GM12878 (cell line): Measurements from ENCODE around the gene ITGAD. TPM values are rescaled to one million over a fixed set of nuclear protein-coding genes. Genes with fewer than 3 reads are reported as not detected.

Experiments
- ATAC-seq: fragments of 200-7000 bp; cut with Tn5 transposase; 3 replicates; pipeline ENCODE4 v1.9.1; 2020; ENCODE audit warnings: mild to moderate bottlenecking, moderate library complexity
- BruUV-seq: library from RNA; stranded (reverse); fragments of 400-500 nt; replicated peaks from 2 replicates; lab custom pipeline; 2021; lab: Mats Ljungman, UMichigan
- CTCF ChIA-PET: fragments of 300-600 bp; sonication (Branson Sonifier 250); formaldehyde crosslinking; extraction: SDS; loops from one replicate; lab custom pipeline; 2021; ENCODE audit warnings: inconsistent platforms; lab: Yijun Ruan, JAX
- POLR2A ChIA-PET: fragments of 350-600 bp; formaldehyde crosslinking; extraction: SDS; loops from one replicate; lab custom pipeline; 2021; ENCODE audit warnings: inconsistent platforms; lab: Charles Lee
- RAD21 ChIA-PET: fragments of 300-600 bp; sonication (Branson Sonifier 250); formaldehyde crosslinking; loops from one replicate; lab custom pipeline; 2023; ENCODE audit warnings: antibody characterized with exemption; ENCODE audit not compliant: unreplicated experiment; lab: Charles Lee
- SMC1A ChIA-PET: fragments of 300-600 bp; sonication (Branson Sonifier 250); formaldehyde crosslinking; loops from one replicate; lab custom pipeline; 2023; ENCODE audit not compliant: unreplicated experiment, uncharacterized antibody; lab: Charles Lee
- DNase-seq: peaks from one replicate; pipeline ENCODE4 v3.0.0-alpha.2; 2011; ENCODE audit warnings: low read depth, low spot score
- FAIRE-seq: peaks from 3 replicates; lab custom pipeline; 2011; peaks lifted over from hg19 to GRCh38; lab: Jason Lieb, UNC
- H2AFZ ChIP-seq: 2 replicates; pipeline ENCODE4 v1.6.0; 2011; ENCODE audit warnings: low read depth, low read length, control low read depth; ENCODE audit not compliant: control insufficient read depth
- H3K27ac ChIP-seq: 2 replicates; pipeline ENCODE4 v1.5.1; 2011; ENCODE audit warnings: control low read depth; ENCODE audit not compliant: control insufficient read depth, insufficient read depth
- H3K27me3 ChIP-seq, 2 experiments: replicated peaks in 1 of 2; 2 replicates each; pipeline versions ENCODE4 v1.6.0 to v1.6.1; 2011; ENCODE audit warnings: low read length in 1 of 2; ENCODE audit not compliant: control insufficient read depth in 2 of 2, insufficient read depth in 2 of 2
- H3K36me3 ChIP-seq, 2 experiments: 2 replicates each; pipeline ENCODE4 v1.5.1; 2011; ENCODE audit warnings: low read length in 1 of 2; ENCODE audit not compliant: control insufficient read depth in 2 of 2, insufficient read depth in 2 of 2
- H3K4me1 ChIP-seq: 2 replicates; pipeline ENCODE4 v1.6.1; 2011; ENCODE audit warnings: mild to moderate bottlenecking, low read length, moderate library complexity, mixed read lengths; ENCODE audit not compliant: control insufficient read depth, insufficient read depth
- H3K4me2 ChIP-seq: 2 replicates; pipeline ENCODE4 v1.6.0; 2011; ENCODE audit warnings: control low read depth; ENCODE audit not compliant: control insufficient read depth, insufficient read depth
- H3K4me3 ChIP-seq: fragments of 200-600 bp; sonication (generic); 2 replicates; pipeline ENCODE4 v1.5.1; 2016
- H3K79me2 ChIP-seq: 2 replicates; pipeline ENCODE4 v1.6.0; 2011; ENCODE audit warnings: low read length; ENCODE audit not compliant: control insufficient read depth, insufficient read depth
- H3K9ac ChIP-seq: 2 replicates; pipeline ENCODE4 v1.8.0; 2011; ENCODE audit warnings: low read length, control low read depth, mixed read lengths; ENCODE audit not compliant: control insufficient read depth, insufficient read depth
- H3K9me3 ChIP-seq: replicated peaks from 3 replicates; pipeline ENCODE4 v1.5.1; 2011; ENCODE audit warnings: mild to moderate bottlenecking, low read length; ENCODE audit not compliant: control insufficient read depth, insufficient read depth
- H4K20me1 ChIP-seq: 2 replicates; pipeline ENCODE4 v1.6.0; 2011; ENCODE audit not compliant: control insufficient read depth, insufficient read depth
- CBFB ChIP-seq: IDR thresholded peaks from 2 replicates; pipeline ENCODE4 v1.6.1; 2016; ENCODE audit warnings: antibody characterized with exemption, low read depth
- CHD2 ChIP-seq: IDR thresholded peaks from 2 replicates; pipeline ENCODE4 v1.6.1; 2011; ENCODE audit warnings: low read depth, low read length, improper control_type of control experiment, borderline replicate concordance
- DPF2 ChIP-seq: fragments of 450-650 bp; IDR thresholded peaks from 2 replicates; pipeline ENCODE4 v1.6.1; 2017; ENCODE audit warnings: mild to moderate bottlenecking
- IRF4 ChIP-seq: IDR thresholded peaks from 2 replicates; pipeline ENCODE4 v1.6.1; 2011; ENCODE audit warnings: low read depth, low read length
- RB1 ChIP-seq: fragments of 450-650 bp; formaldehyde crosslinking; IDR thresholded peaks from 2 replicates; pipeline ENCODE4 v1.6.1; 2017; ENCODE audit warnings: mild to moderate bottlenecking, borderline replicate concordance
- ZNF274 ChIP-seq: IDR thresholded peaks from one replicate; pipeline ENCODE4 v1.8.0; 2011; ENCODE audit not compliant: insufficient read length, insufficient read depth
- WGBS: methylation state at CpG from one replicate; pipeline ENCODE4 v1.1.6; 2016; ENCODE audit warnings: low lambda C conversion rate; ENCODE audit not compliant: insufficient replicate concordance, insufficient coverage; ENCODE audit errors: missing lambda C conversion rate; 5-methylcytosine and 5-hydroxymethylcytosine counted together
- in situ Hi-C: fragments of 300-500 bp; cut with MboI; formaldehyde crosslinking; loops from 9 replicates; pipeline ENCODE4 v1.14.3; 2018; ENCODE audit warnings: mixed read lengths
- intact Hi-C: fragments of 100-400 bp; cut with micrococcal nuclease; formaldehyde crosslinking; loops from one replicate; pipeline ENCODE4 v1.14.2; 2022; ENCODE audit not compliant: unreplicated experiment
- polyA plus RNA-seq, 11 experiments: library from polyadenylated mRNA; depleted of rRNA in 4 of 11; unstranded in 6 of 11; stranded (reverse) in 5 of 11; fragments of >200 nt; fragmentation: Nextera tagmentation in 4 of 11; fragmentation: Illumina TruSeq in 1 of 11; extraction: Ambion mirVana in 4 of 11; extraction: Trizol in 1 of 11; gene quantifications; 1 replicate in 1 of 11; 2 replicates in 10 of 11; pipeline versions ENCODE4 v1.2.1 to v1.2.3, GENCODE V29; 2011 to 2016; ENCODE audit warnings: inconsistent platforms in 2 of 11, missing spikeins in 2 of 11, low read depth in 1 of 11
- total RNA-seq, 4 experiments: library from RNA; depleted of rRNA in 3 of 4; stranded (reverse); fragments of >200 nt in 3 of 4; fragmentation: Illumina TruSeq in 1 of 4; extraction: Trizol in 1 of 4; gene quantifications; 2 replicates each; pipeline versions ENCODE4 v1.2.1 to v1.2.3, GENCODE V29; 2013 to 2021
- TF ChIP-seq, protein P1 (sequence below): fragments of 450-650 bp; IDR thresholded peaks from 2 replicates; pipeline ENCODE4 v1.6.1; 2016; ENCODE audit warnings: mild to moderate bottlenecking
- TF ChIP-seq, protein P2 (sequence below), 3 experiments: IDR thresholded peaks in 2 of 3; conservative IDR thresholded peaks in 1 of 3; 2 replicates each; pipeline ENCODE4 v1.5.1; 2011; ENCODE audit warnings: low read depth in 3 of 3, low read length in 3 of 3, mild to moderate bottlenecking in 3 of 3, control low read depth in 2 of 3, moderate library complexity in 2 of 3, inconsistent platforms in 1 of 3, mixed read lengths in 1 of 3; ENCODE audit not compliant: control insufficient read depth in 2 of 3, insufficient read depth in 1 of 3; ENCODE audit errors: extremely low read depth in 1 of 3

ITGAD gene
- total and polyA plus RNA-seq, 10 of the 15 experiments (the other 5 are each of a cell fraction or from before 2014, with no cell fraction given): 0.29 to 4.0 (median 1.2) TPM

GRCh38 chr16:31377210-31377903 is 15.8 kb upstream of the ITGAD start:
- ChIA-PET RAD21 (interaction anchor here (0.9 to 1.9 kb wide), 2 partner anchors 19 to 66 kb away, joined by 3 to 4 read pairs; no protein-coding TSS in a partner anchor), POLR2A (interaction anchor here (0.7 to 1.1 kb wide), 2 partner anchors 9 to 11 kb away, joined by 4 read pairs; no protein-coding TSS in a partner anchor), CTCF (interaction anchor here (1.6 kb wide), 1 partner anchor 79 kb away, joined by 4 read pairs; no protein-coding TSS in a partner anchor), SMC1A (interaction anchor here (0.8 kb wide), 1 partner anchor 9 kb away, joined by 3 read pairs; no protein-coding TSS in a partner anchor)
- H3K4me3 ChIP-seq: no peak overlapping the region
- ATAC-seq: no peak
- no peaks in the 10 kb centered on the region for H3K27me3 ChIP-seq
- 41% methylated on average over 7 of the region's 7 CpGs for WGBS
- no peak for DNase-seq
- peaks cover 2% of the 10 kb centered on the region; the same call in 1 of the 3 replicates for H3K9me3 ChIP-seq
- no peak overlapping the region for H3K9ac ChIP-seq
- no peaks in the 10 kb centered on the region for H4K20me1 ChIP-seq
- no peaks in the 10 kb centered on the region for H3K79me2 ChIP-seq
- H3K36me3 ChIP-seq: no peaks in the 10 kb centered on the region
- H2AFZ ChIP-seq: no peak overlapping the region
- no peak overlapping the region for H3K4me2 ChIP-seq
- TF ChIP-seq, protein P1, sequence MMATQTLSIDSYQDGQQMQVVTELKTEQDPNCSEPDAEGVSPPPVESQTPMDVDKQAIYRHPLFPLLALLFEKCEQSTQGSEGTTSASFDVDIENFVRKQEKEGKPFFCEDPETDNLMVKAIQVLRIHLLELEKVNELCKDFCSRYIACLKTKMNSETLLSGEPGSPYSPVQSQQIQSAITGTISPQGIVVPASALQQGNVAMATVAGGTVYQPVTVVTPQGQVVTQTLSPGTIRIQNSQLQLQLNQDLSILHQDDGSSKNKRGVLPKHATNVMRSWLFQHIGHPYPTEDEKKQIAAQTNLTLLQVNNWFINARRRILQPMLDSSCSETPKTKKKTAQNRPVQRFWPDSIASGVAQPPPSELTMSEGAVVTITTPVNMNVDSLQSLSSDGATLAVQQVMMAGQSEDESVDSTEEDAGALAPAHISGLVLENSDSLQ: no peak
- no peak for TF ChIP-seq IRF4
- TF ChIP-seq, protein P2, sequence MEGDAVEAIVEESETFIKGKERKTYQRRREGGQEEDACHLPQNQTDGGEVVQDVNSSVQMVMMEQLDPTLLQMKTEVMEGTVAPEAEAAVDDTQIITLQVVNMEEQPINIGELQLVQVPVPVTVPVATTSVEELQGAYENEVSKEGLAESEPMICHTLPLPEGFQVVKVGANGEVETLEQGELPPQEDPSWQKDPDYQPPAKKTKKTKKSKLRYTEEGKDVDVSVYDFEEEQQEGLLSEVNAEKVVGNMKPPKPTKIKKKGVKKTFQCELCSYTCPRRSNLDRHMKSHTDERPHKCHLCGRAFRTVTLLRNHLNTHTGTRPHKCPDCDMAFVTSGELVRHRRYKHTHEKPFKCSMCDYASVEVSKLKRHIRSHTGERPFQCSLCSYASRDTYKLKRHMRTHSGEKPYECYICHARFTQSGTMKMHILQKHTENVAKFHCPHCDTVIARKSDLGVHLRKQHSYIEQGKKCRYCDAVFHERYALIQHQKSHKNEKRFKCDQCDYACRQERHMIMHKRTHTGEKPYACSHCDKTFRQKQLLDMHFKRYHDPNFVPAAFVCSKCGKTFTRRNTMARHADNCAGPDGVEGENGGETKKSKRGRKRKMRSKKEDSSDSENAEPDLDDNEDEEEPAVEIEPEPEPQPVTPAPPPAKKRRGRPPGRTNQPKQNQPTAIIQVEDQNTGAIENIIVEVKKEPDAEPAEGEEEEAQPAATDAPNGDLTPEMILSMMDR (IDR thresholded peaks at IDR 0.05 in 2 of 3, conservative IDR thresholded peaks at IDR 0.05 in 1 of 3; ENCODE audit: control insufficient read depth in 2 of 3, extremely low read depth in 1 of 3, insufficient read depth in 1 of 3, low read depth in 3 of 3, low read length in 3 of 3): no peak
- no peak for TF ChIP-seq ZNF274
- no peak for TF ChIP-seq CBFB
- TF ChIP-seq DPF2: no peak
- TF ChIP-seq RB1: no peak
- no peak for TF ChIP-seq CHD2
- no peak for FAIRE-seq
- no TSS peak for BruUV-seq
- in situ Hi-C loops (no loop called here), intact Hi-C loops (no loop called here)
- no peak overlapping the region for H3K27ac ChIP-seq
- H3K4me1 ChIP-seq: peaks cover 5% of the 10 kb centered on the region
